Neutrophil (primary cell): ENCODE results near the gene ASTN2.

ENCODE experiments used
- H3K27ac ChIP-seq: fragments of 200-600 bp; sonication (generic); 2 replicates; pipeline ENCODE4 v1.5.1; 2016; ENCODE audit warnings: mild to moderate bottlenecking, moderate library complexity
- H3K27me3 ChIP-seq: fragments of 200-600 bp; sonication (generic); 2 replicates; pipeline ENCODE4 v1.6.0; 2016; ENCODE audit warnings: mild to moderate bottlenecking
- H3K36me3 ChIP-seq: fragments of 200-600 bp; sonication (generic); 2 replicates; pipeline ENCODE4 v1.5.1; 2017
- H3K4me1 ChIP-seq, 2 experiments: fragments of 200-600 bp in 1 of 2; sonication (generic) in 1 of 2; 1 replicate in 1 of 2; 2 replicates in 1 of 2; pipeline versions ENCODE4 v1.5.1 to v1.6.1; 2013 to 2016; ENCODE audit warnings: low read depth in 1 of 2, low read length in 1 of 2, mild to moderate bottlenecking in 1 of 2, moderate library complexity in 1 of 2; ENCODE audit not compliant: control insufficient read depth in 1 of 2, insufficient read depth in 1 of 2
- H3K4me3 ChIP-seq, 2 experiments: fragments of 200-600 bp in 1 of 2; sonication (generic) in 1 of 2; 1 replicate in 1 of 2; 2 replicates in 1 of 2; pipeline ENCODE4 v1.5.1; 2013 to 2016; ENCODE audit warnings: low read depth in 1 of 2, low read length in 1 of 2, mild to moderate bottlenecking in 1 of 2, moderate library complexity in 1 of 2
- H3K9me3 ChIP-seq: fragments of 200-600 bp; sonication (generic); 2 replicates; pipeline ENCODE4 v1.5.1; 2016
- CTCF ChIP-seq: fragments of 200-600 bp; sonication (generic); IDR thresholded peaks from 2 replicates; pipeline ENCODE4 v1.5.1; 2016; ENCODE audit warnings: antibody characterized with exemption

ASTN2 gene

GRCh38 chr9:117122102-117122501 is 292.8 kb downstream of the ASTN2 start:
- Histone ChIP-seq H3K27ac (no peak overlapping the region), H3K27me3 (no peaks in the 10 kb centered on the region), H3K4me1 (no peaks in the 10 kb centered on the region), H3K4me3 (no peak overlapping the region), H3K9me3 (no peaks in the 10 kb centered on the region), H3K36me3 (no peaks in the 10 kb centered on the region)
- no peak for TF ChIP-seq CTCF

- no peaks in the 10 kb centered on the region for H3K36me3 ChIP-seq
- no peak for TF ChIP-seq CTCF
- no peak overlapping the region for H3K4me3 ChIP-seq
- no peak overlapping the region for H3K27ac ChIP-seq
- H3K27me3 ChIP-seq: no peaks in the 10 kb centered on the region
- no peaks in the 10 kb centered on the region for H3K9me3 ChIP-seq
- H3K4me1 ChIP-seq: no peaks in the 10 kb centered on the region
These were observed 293.5 kb downstream of the ASTN2 start for GRCh38 chr9:117121316-117121715.

- Histone ChIP-seq H3K27me3 (no peaks in the 10 kb centered on the region), H3K9me3 (no peaks in the 10 kb centered on the region), H3K27ac (no peak overlapping the region), H3K4me1 (no peaks in the 10 kb centered on the region), H3K36me3 (no peaks in the 10 kb centered on the region), H3K4me3 (no peak overlapping the region)
- TF ChIP-seq CTCF: no peak
These were observed 294.8 kb downstream of the ASTN2 start for GRCh38 chr9:117120061-117120460.

- no peaks in the 10 kb centered on the region for H3K9me3 ChIP-seq
- no peaks in the 10 kb centered on the region for H3K27me3 ChIP-seq
- no peaks in the 10 kb centered on the region for H3K36me3 ChIP-seq
- no peak overlapping the region for H3K27ac ChIP-seq
- H3K4me1 ChIP-seq: no peaks in the 10 kb centered on the region
- no peak overlapping the region for H3K4me3 ChIP-seq
- no peak for TF ChIP-seq CTCF
These were observed 298.8 kb downstream of the ASTN2 start for GRCh38 chr9:117116084-117116483.

GRCh38 chr9:117114768-117115167 is 300.1 kb downstream of the ASTN2 start:
- Histone ChIP-seq H3K4me3 (no peak overlapping the region), H3K9me3 (no peaks in the 10 kb centered on the region), H3K27ac (no peak overlapping the region), H3K36me3 (no peaks in the 10 kb centered on the region), H3K4me1 (no peaks in the 10 kb centered on the region), H3K27me3 (no peaks in the 10 kb centered on the region)
- TF ChIP-seq CTCF: no peak
